Measurements from ENCODE around the gene SKI.
"Not testable (repeated sequence)": the region's sequence is repeated elsewhere in the genome, so short reads cannot be mapped to it uniquely, and the experiment has no call there.

The SKI gene

DNA sequence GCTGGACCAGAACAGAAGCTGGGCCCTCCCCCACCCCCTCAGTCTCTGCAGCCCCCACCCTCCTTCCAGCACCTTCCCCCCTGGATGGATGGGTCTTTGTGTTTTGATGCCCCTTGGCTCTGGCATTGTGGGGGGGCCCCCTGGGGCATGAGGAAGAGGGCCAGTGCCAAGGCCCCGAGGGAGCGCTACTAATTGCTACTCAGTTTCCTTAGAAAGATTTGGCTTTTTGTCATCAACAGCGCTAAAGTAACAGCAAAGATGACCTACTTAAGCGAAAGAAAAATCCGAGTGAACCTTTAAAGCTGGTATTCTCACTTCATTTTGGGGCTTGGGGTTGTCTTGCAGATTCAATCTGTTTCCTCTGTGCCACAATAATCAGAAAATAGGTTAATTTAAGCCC lies 63.5 kb downstream of the SKI start:
- no peak overlapping the region for H3K4me3 ChIP-seq (ENCODE audit: low read depth, low read length)
- in situ Hi-C loops (cut with HindIII; ENCODE audit: low sequenced_read_pairs): no loop called here
- DNase-seq (ENCODE audit: low read depth): no peak
- TF ChIP-seq CTCF (IDR thresholded peaks at IDR 0.05; ENCODE audit: low read depth, low read length, missing control alignments): no peak

- H3K4me3 ChIP-seq (ENCODE audit: low read depth, low read length): no peak overlapping the region
- in situ Hi-C loops (cut with HindIII; ENCODE audit: low sequenced_read_pairs): no loop called here
- no peak for TF ChIP-seq CTCF (IDR thresholded peaks at IDR 0.05; ENCODE audit: low read depth, low read length, missing control alignments)
- no peak for DNase-seq (ENCODE audit: low read depth)
Observed at GRCh38 chr1:2292725-2293450, 64.8 kb downstream of the SKI start.

DNA sequence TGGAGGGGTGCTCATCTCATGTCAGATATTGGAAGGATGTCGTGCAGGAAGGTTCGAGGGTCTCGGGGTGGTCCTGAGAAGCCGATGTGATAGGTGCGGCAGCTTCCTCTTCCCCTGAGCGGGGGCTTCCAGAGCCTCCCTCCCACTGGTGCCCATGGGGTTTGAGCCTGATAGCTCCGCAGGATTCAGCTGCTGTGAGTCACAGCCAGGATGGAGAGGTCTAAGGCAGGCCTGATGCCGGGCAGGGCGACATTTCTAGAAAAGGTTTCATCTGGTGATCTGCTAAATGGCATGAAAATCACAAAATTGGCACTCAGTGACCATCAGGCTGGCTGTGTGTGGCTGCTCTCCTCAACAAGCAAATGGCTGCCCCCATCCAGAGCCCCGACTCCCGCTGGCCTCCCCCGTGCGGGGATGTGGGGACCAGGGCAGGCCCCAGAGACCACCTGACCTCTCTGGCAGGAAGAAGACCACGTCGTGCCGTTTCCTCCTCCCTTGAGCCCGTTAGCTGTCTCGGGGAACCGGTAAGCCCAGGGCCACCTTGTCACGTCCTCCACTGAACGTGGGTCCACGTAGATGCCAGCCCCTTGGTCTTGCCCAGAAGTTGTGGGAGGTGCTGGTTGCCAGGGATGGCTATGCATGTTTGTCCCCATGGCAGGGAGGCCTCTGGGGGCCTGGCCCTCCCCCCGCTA lies 66.1 kb downstream of the SKI start:
- TF ChIP-seq CTCF (IDR thresholded peaks at IDR 0.05; ENCODE audit: low read depth, low read length, missing control alignments): no peak
- in situ Hi-C loops (cut with HindIII; ENCODE audit: low sequenced_read_pairs): no loop called here
- DNase-seq (ENCODE audit: low read depth): no peak
- H3K4me3 ChIP-seq (ENCODE audit: low read depth, low read length): no peak overlapping the region

GRCh38 chr1:2294725-2295078 lies 66.6 kb downstream of the SKI start:
- no peak overlapping the region for H3K4me3 ChIP-seq (ENCODE audit: low read depth, low read length)
- no peak for TF ChIP-seq CTCF (IDR thresholded peaks at IDR 0.05; ENCODE audit: low read depth, low read length, missing control alignments)
- in situ Hi-C loops (cut with HindIII; ENCODE audit: low sequenced_read_pairs): no loop called here
- no peak for DNase-seq (ENCODE audit: low read depth)

- in situ Hi-C loops (cut with HindIII; ENCODE audit: low sequenced_read_pairs): no loop called here
- DNase-seq (ENCODE audit: low read depth): no peak
- H3K4me3 ChIP-seq (ENCODE audit: low read depth, low read length): no peak overlapping the region
- no peak for TF ChIP-seq CTCF (IDR thresholded peaks at IDR 0.05; ENCODE audit: low read depth, low read length, missing control alignments)
Observed at GRCh38 chr1:2295526-2295925, 67.4 kb downstream of the SKI start.

GRCh38 chr1:2296211-2296610 lies 68.1 kb downstream of the SKI start:
- in situ Hi-C loops (cut with HindIII; ENCODE audit: low sequenced_read_pairs); DNase-seq (ENCODE audit: low read depth); H3K4me3 ChIP-seq (ENCODE audit: low read depth, low read length): not testable (repeated sequence)

DNA sequence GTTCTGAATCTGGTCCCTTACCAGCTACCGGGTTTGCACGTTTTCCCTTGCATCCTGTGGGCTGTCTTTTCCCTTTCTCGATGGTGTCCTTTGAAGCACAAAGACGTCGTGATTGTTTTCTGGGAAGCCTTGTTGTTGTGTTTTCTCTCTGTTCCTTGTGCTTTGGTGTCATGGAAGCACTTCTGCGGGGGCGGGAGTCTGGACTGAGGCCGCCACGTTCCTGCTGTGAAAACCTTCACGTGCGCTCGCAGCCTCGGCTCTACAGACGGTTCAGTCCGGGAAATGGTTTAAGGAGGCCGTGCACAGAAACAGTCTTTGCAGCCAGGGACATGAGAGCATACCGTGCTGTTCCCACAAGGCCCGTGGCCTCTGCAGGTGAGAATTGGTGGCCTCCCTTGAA lies 68.5 kb downstream of the SKI start:
- TF ChIP-seq CTCF (IDR thresholded peaks at IDR 0.05; ENCODE audit: low read depth, low read length, missing control alignments): no peak
- in situ Hi-C loops (cut with HindIII; ENCODE audit: low sequenced_read_pairs): no loop called here
- no peak for DNase-seq (ENCODE audit: low read depth)
- H3K4me3 ChIP-seq (ENCODE audit: low read depth, low read length): no peak overlapping the region

Data from astrocyte of the cerebellum (primary cell).